Heart right ventricle (tissue), 16 donors: ENCODE data around the gene CCDC85B. TPM values are rescaled to one million over a fixed set of nuclear protein-coding genes. Genes with fewer than 3 reads are reported as not detected.

Experiments
- ATAC-seq, 8 donors: fragments of 200-7000 bp; cut with Tn5 transposase; one replicate each; pipeline ENCODE4 v1.9.1; 2020; ENCODE audit warnings: mild to moderate bottlenecking in 8 of 8, moderate library complexity in 8 of 8, moderate number of reproducible peaks in 1 of 8
- DNase-seq, 2 donors: peaks; one replicate each; pipeline ENCODE4 v3.0.0-alpha.2; 2020
- H3K27ac ChIP-seq, 10 donors: fragments of 200-600 bp; sonication (generic) in 2 of 10; one replicate each; pipeline versions ENCODE4 v1.5.0 to v1.8.0; 2020 to 2022; ENCODE audit warnings: mild to moderate bottlenecking in 3 of 10
- H3K27me3 ChIP-seq, 7 donors: fragments of 200-600 bp; one replicate each; pipeline ENCODE4 v1.8.0; 2021 to 2022; ENCODE audit warnings: mild to moderate bottlenecking in 2 of 7
- H3K36me3 ChIP-seq, 9 donors: fragments of 200-600 bp; sonication (generic) in 1 of 9; one replicate each; pipeline versions ENCODE4 v1.5.0 to v1.8.0; 2020 to 2022; ENCODE audit warnings: mild to moderate bottlenecking in 2 of 9
- H3K4me1 ChIP-seq, 9 donors: fragments of 200-600 bp; sonication (generic) in 1 of 9; one replicate each; pipeline versions ENCODE4 v1.5.0 to v1.8.0; 2020 to 2022; ENCODE audit warnings: mild to moderate bottlenecking in 4 of 9
- H3K4me3 ChIP-seq, 10 donors: fragments of 200-600 bp; sonication (generic) in 2 of 10; one replicate each; pipeline versions ENCODE4 v1.5.0 to v1.8.0; 2020 to 2022; ENCODE audit warnings: mild to moderate bottlenecking in 7 of 10, moderate library complexity in 2 of 10
- H3K9me3 ChIP-seq, 11 donors: fragments of 200-600 bp in 10 of 11; sonication (generic) in 2 of 11; one replicate each; pipeline versions ENCODE4 v1.5.0 to v1.8.0; 2013 to 2022; ENCODE audit warnings: mild to moderate bottlenecking in 2 of 11, control low read depth in 1 of 11, moderate library complexity in 1 of 11
- WGBS, 2 donors: extraction: QIAGEN DNeasy Blood & Tissue Kit; methylation state at CpG; one replicate each; pipeline ENCODE4 v1.1.7; 2013; ENCODE audit warnings: inconsistent platforms in 1 of 2; 5-methylcytosine and 5-hydroxymethylcytosine counted together
- intact Hi-C, 10 donors: fragments of 100-400 bp; cut with DNase I; formaldehyde crosslinking; loops; one replicate each; pipeline versions ENCODE4 v1.11.1 to v1.14.2; 2022
- polyA plus RNA-seq, 2 donors: library from polyadenylated mRNA; stranded (reverse); fragments of 200-250 nt; gene quantifications; one replicate each; pipeline ENCODE4 v1.2.3, GENCODE V29; 2013
- total RNA-seq, 10 donors: library from RNA; stranded (reverse); fragmentation: NEBNext Ultra II Directional in 3 of 10; extraction: Animal tissue kit (Norgen Biotek cat#: 25700) in 3 of 10; gene quantifications; one replicate each; pipeline versions ENCODE4 v1.2.1 to v1.2.4, GENCODE V29; 2021 to 2023
- TF ChIP-seq, protein P1 (sequence below), 9 donors: fragments of 200-600 bp; sonication (generic) in 2 of 9; IDR thresholded peaks; one replicate each; pipeline versions ENCODE4 v1.5.0 to v1.8.0; 2021 to 2022; ENCODE audit warnings: antibody characterized with exemption in 9 of 9, mild to moderate bottlenecking in 5 of 9, moderate library complexity in 1 of 9
- donor health status: Arrhythmogenic right ventricular cardiomyopathy.
- donor health status: ischemic (EF 13 %, LVEDD 7.1; RV severe dilation, severe dysfunction).
- donor health status: healthy with polysubstance abuse.
- donor health status: DM: no; HTN: yes; CAD: no.
- donor health status: DM: no; HTN: no; CAD: no.
- donor health status: ischemic (EF 25% LVEDD 6.9; RV normal size, moderate dysfunction).
- donor health status: ischemic (EF 25% LVEDD 5.7; RV mildly dilated, moderate dysfunction).
- donor health status: healthy.
- donor health status: DM: yes; HTN: yes; CAD: no.
- donor health status: Ischemic cardiomyopathy.
- donor health status: ischemic (EF 35%, LVEDD 5.7; RV mildly dilated, moderate dysfunction).
- donor health status: nonischemic (EF 11% LVEDD 7.7; RV severe dilation, severe dysfunction).
- donor health status: DM: yes; HTN: yes; CAD: no.
- donor health status: PGD.
- donor health status: ischemic (EF 29% LVEDD 5.4; RV normal size, mild dysfunction).
- donor health status: nonischemic (EF 23%, LVEDD 6.1; RV moderate dilation, normal function).

CCDC85B gene
- total and polyA plus RNA-seq, 12 donors, result 22.1 to 69.4 (median 35.4) TPM

DNA sequence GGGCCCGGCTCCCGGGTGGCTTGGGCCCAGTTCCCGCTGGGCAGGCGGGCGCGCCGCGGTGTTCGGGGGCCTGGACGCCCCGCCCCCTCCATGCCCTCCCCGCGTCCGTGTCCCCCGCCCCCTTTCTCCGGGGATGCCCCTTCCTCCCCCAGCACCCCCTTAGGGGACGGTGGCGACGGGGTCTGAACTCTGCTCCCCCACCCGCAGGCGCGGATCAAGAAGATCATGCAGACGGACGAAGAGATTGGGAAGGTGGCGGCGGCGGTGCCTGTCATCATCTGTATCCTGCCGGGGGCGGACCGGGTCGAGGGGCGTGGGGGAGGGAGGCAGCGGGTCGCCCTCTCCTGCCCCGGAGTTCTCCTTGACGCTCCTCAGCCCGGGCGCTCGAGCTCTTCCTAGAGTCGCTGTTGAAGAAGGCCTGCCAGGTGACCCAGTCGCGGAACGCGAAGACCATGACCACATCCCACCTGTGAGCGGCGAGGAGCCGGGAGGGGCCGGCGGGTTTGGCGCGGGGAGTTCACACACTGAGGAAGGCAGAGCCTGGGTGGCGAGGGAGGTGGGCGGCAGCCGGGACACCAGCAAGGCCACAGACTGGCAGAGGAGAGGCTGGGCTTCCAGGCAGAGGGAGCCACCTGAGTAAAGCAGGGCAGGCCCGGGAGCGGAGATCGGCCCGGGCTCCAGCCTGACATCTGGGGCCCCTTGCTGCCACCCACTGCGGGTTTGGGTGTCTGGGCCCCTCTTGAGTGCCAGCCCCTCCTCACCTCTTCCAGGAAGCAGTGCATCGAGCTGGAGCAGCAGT, 29.3 kb downstream of the CCDC85B start:
- WGBS, 2 donors, result 0 to 1% methylated on average over 39 to 60 of the region's 60 CpGs
- peak overlapping the region; percentile 62 to 96 (median 92) for H3K27ac ChIP-seq
- peak; percentile 7 to 46 (median 20) for ATAC-seq
- no peaks in the 10 kb centered on the region for H3K9me3 ChIP-seq
- intact Hi-C loops, result loop anchor here in 6 of 10 donors (1.0 to 5.0 kb wide), 8 partner anchors 29 to 347 kb away; partner anchors contain the start of genes SART1 (in 6 of the 6), FIBP (in 4 of the 6), CCDC85B (in 1 of the 6) and FAM89B (in 1 of the 6)
- DNase-seq, result peak in 1 of 2 donors; percentile 52
- peaks cover 36 to 58% (median 49%) of the 10 kb centered on the region in 9 donors for H3K4me1 ChIP-seq
- TF ChIP-seq, protein P1, sequence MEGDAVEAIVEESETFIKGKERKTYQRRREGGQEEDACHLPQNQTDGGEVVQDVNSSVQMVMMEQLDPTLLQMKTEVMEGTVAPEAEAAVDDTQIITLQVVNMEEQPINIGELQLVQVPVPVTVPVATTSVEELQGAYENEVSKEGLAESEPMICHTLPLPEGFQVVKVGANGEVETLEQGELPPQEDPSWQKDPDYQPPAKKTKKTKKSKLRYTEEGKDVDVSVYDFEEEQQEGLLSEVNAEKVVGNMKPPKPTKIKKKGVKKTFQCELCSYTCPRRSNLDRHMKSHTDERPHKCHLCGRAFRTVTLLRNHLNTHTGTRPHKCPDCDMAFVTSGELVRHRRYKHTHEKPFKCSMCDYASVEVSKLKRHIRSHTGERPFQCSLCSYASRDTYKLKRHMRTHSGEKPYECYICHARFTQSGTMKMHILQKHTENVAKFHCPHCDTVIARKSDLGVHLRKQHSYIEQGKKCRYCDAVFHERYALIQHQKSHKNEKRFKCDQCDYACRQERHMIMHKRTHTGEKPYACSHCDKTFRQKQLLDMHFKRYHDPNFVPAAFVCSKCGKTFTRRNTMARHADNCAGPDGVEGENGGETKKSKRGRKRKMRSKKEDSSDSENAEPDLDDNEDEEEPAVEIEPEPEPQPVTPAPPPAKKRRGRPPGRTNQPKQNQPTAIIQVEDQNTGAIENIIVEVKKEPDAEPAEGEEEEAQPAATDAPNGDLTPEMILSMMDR (IDR thresholded peaks at IDR 0.05), result no peak
- peaks cover 0 to 42% (median 4%) of the 10 kb centered on the region in 9 donors for H3K36me3 ChIP-seq
- peak overlapping the region; percentile 55 to 100 (median 98) for H3K4me3 ChIP-seq
- H3K27me3 ChIP-seq, result no peaks in the 10 kb centered on the region

DNA sequence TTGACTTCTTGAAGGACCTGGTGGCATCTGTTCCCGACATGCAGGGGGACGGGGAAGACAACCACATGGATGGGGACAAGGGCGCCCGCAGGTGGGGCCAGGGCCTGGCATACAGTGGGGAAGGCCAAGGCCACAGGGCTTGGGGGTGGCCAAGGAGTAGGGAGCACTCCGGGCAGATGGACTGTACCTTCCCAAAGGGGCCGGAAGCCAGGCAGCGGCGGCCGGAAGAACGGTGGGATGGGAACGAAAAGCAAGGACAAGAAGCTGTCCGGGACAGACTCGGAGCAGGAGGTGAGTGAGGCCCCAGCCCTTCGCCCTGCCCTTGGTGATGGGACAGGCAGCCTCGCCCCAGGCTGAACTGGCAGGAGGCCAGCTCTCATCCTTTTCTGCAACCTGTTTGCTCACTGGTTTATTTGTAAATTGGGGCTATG, 29.9 kb downstream of the CCDC85B start:
- Histone ChIP-seq H3K4me3 (peak overlapping the region in 9 of 10 donors; percentile 81 to 100 (median 98)), H3K4me1 (peaks cover 31 to 52% (median 43%) of the 10 kb centered on the region in 9 donors), H3K27me3 (no peaks in the 10 kb centered on the region), H3K36me3 (peaks cover 0 to 42% (median 4%) of the 10 kb centered on the region in 9 donors), H3K9me3 (no peaks in the 10 kb centered on the region), H3K27ac (peak overlapping the region in 6 of 10 donors; percentile 90 to 96 (median 94))
- ATAC-seq (no peak), DNase-seq (peak in 1 of 2 donors; percentile 17)
- intact Hi-C loops, result loop anchor here in 1 of 10 donors (5.0 kb wide), 1 partner anchor 42 kb away; the partner anchor contains the start of gene SART1
- 60 to 70% methylated on average over 15 of the region's 15 CpGs for WGBS, 2 donors
- TF ChIP-seq, protein P1 (IDR thresholded peaks at IDR 0.05), result no peak

DNA sequence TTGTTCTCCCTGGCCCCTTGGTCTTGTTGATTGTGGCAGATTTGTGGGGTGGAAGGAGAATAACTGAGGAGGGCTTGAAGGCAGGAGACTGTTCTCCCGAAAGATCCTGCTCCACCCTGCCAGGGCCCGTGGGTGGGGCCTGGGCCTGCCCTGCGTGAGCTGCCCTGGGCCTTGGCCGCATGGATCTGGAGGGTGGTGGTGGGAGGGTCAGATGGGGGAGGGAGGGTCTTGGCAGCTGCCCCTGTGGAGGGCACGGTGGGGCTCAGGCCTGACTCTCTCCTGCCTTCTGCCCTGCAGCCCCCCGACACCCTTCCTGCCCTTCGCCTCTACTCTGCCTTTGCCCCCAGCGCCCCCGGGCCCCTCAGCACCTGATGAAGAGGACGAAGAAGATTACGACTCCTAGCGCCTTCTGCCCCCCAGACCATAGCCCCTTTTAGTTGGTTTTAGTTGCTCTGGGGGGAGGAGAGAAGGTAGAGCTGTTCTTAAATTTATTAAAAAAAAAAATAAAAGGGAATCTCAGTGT, 30.6 kb downstream of the CCDC85B start:
- Histone ChIP-seq H3K27me3 (no peaks in the 10 kb centered on the region), H3K9me3 (no peaks in the 10 kb centered on the region), H3K4me1 (peaks cover 24 to 45% (median 36%) of the 10 kb centered on the region in 9 donors), H3K36me3 (peaks cover 0 to 42% (median 4%) of the 10 kb centered on the region in 9 donors), H3K4me3 (peak overlapping the region in 5 of 10 donors; percentile 81 to 100 (median 98)), H3K27ac (no peak overlapping the region)
- DNase-seq (no peak), ATAC-seq (no peak)
- WGBS, 2 donors, result 89 to 94% methylated on average over 12 of the region's 12 CpGs
- TF ChIP-seq, protein P1 (IDR thresholded peaks at IDR 0.05), result no peak
- intact Hi-C loops, result loop anchor here in 1 of 10 donors (5.0 kb wide), 1 partner anchor 41 kb away; the partner anchor contains the start of gene SART1

DNA sequence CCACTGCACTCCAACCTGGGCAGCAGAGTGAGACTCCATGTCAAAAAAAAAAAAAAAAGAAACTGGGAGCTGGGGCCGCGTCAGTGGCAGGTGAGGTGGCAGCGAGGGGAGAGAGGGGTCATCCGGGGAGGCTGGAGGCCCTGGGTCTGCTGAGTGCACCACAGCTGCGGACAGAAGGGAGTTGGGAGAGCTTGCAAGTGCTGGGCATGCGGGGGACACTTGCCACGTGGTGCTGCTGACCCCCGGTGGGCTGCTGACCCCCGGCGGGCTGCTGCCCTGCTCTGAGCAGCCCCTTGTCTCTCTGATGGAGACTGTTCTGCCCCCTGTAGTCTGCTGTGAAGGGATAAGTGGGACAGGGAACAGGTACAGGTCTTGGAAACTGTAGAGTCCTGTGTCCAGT, 31.4 kb downstream of the CCDC85B start:
- Histone ChIP-seq H3K9me3 (no peaks in the 10 kb centered on the region), H3K27ac (no peak overlapping the region), H3K27me3 (no peaks in the 10 kb centered on the region), H3K4me1 (peaks cover 20 to 37% (median 28%) of the 10 kb centered on the region in 9 donors), H3K36me3 (peaks cover 0 to 42% (median 4%) of the 10 kb centered on the region in 9 donors), H3K4me3 (no peak overlapping the region)
- 95% methylated on average over 10 of the region's 10 CpGs for WGBS, 2 donors
- no peak for DNase-seq
- TF ChIP-seq, protein P1 (IDR thresholded peaks at IDR 0.05), result no peak
- no peak for ATAC-seq
- intact Hi-C loops, result loop anchor here in 1 of 10 donors (5.0 kb wide), 1 partner anchor 40 kb away; the partner anchor contains the start of gene SART1
